Activated CD4-positive, alpha-beta T cell treated with anti-CD3 and anti-CD28 coated beads for 1 hour (primary cell): ENCODE data around the gene MACF1.
"Not testable (repeated sequence)": the region's sequence is repeated elsewhere in the genome, so short reads cannot be mapped to it uniquely, and the experiment has no call there.

Experiments
- DNase-seq: peaks from one replicate; pipeline ENCODE4 v3.0.0-alpha.2; 2020

MACF1 gene

DNA sequence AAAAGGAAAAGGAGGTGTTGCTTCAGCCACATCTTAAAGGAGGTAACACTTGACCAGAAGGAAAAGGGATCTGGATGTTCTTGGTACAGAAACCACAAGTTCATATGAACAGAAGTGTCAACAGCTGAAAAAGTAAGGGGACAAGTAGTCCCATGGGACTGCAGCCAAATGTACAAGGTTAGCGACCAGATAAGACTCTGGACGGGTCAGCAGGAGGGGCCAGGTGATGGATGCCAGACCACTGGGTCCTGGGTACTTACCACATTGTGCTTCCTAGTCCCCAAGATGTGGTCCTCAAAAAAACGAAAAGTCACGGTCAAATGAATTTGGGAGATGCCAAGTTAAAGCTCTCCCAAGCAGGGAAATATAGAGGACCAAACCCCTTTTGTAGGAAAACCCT is 270.3 kb downstream of the MACF1 start:
- DNase-seq: no peak

GRCh38 chr1:39475551-39475950 is 271.1 kb downstream of the MACF1 start:
- DNase-seq: not testable (repeated sequence)

GRCh38 chr1:39478126-39478915 is 273.8 kb downstream of the MACF1 start:
- DNase-seq: no peak

DNA sequence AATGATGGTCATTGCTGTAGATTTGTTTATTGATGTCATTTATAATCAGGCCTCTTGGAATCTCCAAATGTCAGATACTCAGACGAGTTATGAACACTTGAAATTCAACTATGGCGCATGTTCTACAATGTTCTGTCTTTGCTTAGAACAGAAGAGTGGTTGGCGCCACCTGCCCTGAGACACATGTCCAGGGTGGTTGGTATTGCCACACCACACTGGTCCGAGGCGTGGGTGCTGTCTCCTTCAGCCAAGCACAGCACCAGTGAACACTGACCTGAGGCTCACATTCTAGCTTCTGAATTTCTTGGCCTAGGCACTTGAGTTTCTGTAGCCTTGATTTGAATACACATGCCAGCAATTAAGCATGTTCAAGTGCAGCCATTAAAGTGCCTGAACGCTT is 276.8 kb downstream of the MACF1 start:
- no peak for DNase-seq

GRCh38 chr1:39483276-39483675 is 278.8 kb downstream of the MACF1 start:
- DNase-seq: no peak

GRCh38 chr1:39484564-39484963 is 280.1 kb downstream of the MACF1 start:
- no peak for DNase-seq

DNA sequence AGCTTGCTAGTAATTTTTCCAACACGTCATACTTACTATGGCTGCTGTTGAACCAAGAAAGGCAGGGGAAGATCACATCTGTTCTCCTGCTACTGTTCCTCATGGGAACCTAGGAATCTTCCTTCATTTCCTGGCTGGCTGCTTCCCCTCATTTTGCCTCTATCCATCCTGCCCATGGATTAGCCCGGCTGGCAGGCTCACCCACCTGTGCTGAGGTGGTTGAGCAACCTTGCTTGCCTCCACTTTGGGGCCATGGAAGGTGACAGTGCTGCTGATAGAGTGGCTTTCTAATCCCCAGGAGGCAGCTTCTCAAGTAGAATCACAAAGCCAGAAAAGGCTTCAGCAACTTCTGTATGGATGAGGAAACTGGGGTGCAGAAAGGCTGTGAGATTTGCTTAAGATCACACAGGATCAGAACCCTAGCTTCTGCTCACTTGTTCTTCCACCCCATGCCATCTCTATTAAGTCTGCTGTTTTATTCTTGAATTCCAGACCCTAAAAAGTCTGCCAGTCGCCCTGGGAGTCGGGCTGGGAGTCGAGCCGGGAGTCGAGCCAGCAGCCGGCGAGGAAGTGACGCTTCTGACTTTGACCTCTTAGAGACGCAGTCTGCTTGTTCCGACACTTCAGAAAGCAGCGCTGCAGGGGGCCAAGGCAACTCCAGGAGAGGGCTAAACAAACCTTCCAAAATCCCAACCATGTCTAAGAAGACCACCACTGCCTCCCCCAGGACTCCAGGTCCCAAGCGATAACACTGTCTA is 280.7 kb downstream of the MACF1 start:
- no peak for DNase-seq

- DNase-seq: no peak
Observed at GRCh38 chr1:39488012-39488545, 283.6 kb downstream of the MACF1 start.

- DNase-seq: no peak
Observed at GRCh38 chr1:39488793-39489566, 284.5 kb downstream of the MACF1 start.

GRCh38 chr1:39489567-39490239 is 285.2 kb downstream of the MACF1 start:
- DNase-seq: no peak

GRCh38 chr1:39490596-39491145 is 286.2 kb downstream of the MACF1 start:
- DNase-seq: no peak

- peak; percentile 60 for DNase-seq
Observed at GRCh38 chr1:39491146-39491921, 286.8 kb downstream of the MACF1 start, which contains the start of gene BMP8A. BMP8A (plus strand) TSS chr1:39491636; CDS start chr1:39491992, 356 bp downstream.

GRCh38 chr1:39492118-39493042 is 287.9 kb downstream of the MACF1 start:
- not testable (repeated sequence) for DNase-seq

GRCh38 chr1:39493043-39493810 is 288.7 kb downstream of the MACF1 start:
- not testable (repeated sequence) for DNase-seq

DNA sequence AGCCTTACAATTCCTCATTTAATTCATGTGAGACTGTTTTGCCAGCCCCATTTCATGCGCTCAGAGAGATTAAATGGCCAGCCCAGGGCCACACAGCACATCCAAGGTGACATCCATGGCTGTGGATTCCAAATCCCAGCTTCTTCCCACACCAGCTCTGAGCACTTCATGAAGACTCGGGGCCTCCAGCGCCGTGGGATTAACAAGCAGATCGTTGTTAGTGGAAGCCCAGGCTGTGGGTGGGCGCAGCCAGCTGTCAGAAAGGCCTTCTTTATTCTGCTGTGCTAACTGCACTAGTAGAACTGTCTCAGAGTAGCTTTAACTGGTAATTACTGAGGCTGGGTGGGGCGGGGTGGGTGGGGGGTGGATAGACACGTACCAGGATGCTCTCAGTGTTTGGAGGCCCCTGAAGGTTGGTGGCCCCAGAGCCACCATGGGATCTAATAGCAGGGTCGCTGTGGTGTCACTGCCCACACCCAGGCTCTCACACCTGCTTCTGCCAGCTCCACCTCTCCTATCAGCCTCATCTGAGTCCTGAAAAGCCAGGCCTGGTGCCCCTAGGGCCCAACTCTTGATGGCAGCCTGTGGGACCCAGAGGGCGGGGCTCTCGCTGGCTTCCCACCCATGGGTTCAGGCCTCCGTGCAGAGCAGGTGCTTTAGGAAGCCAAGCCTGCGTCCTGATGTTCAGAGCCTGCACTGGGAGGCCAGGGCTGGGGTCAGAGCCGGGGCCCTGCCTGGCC is 290.3 kb downstream of the MACF1 start:
- DNase-seq: no peak

DNA sequence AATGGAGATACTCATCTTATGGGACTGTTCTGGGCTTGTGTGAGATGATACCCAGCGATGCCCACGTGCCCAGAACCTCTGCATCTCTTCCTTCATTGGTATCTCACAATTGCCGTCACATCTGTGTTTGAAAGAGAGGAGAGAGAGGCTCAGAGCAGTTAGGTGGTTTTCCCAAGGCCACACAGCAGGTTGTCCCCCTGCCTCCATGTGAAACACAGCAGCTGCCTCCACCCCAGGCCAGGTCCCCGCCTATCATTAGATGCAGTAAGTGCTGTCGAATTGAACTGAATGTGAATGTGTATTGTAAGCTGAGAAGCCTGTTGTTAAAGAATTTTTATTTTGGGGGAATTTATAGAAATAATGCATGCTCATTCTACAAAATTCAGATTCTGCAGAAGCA is 292.0 kb downstream of the MACF1 start:
- not testable (repeated sequence) for DNase-seq

DNA sequence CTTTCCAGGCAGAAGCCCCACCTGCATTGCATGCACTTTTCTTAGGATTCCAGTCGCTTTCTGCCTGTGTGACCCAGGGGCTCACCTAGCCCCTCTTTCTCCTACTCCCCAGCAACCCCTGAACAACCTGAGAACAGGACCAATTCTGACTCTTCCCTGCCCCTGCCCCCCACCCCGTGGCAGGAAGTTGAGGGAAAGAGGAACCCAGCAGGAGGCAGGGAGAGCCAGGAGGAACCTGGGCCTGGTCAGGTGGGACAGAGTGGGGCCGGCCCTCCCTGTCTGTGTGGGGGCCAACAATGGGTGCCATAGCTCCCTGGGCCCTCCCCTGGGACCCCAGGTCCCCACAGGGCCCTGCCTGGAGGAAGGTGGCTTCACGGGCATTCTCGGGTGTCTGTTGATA is 293.1 kb downstream of the MACF1 start:
- no peak for DNase-seq

- not testable (repeated sequence) for DNase-seq
Observed at GRCh38 chr1:39498096-39498710, 293.7 kb downstream of the MACF1 start.
